Osteoblast (primary cell): ENCODE data around the gene CHKB. TPM values are rescaled to one million over a fixed set of nuclear protein-coding genes. Genes with fewer than 3 reads are reported as not detected.

Source experiments
- DNase-seq: peaks from one replicate; pipeline ENCODE4 v3.0.0; 2011; ENCODE audit warnings: low spot score, mixed read lengths; ENCODE audit not compliant: insufficient read length; ENCODE audit errors: missing footprints
- H2AFZ ChIP-seq: 2 replicates; pipeline ENCODE4 v1.6.0; 2011; ENCODE audit warnings: mild to moderate bottlenecking, low read length
- H3K27ac ChIP-seq: 2 replicates; pipeline ENCODE4 v1.5.1; 2011; ENCODE audit warnings: mild to moderate bottlenecking, low read depth, low read length, moderate library complexity
- H3K27me3 ChIP-seq: 2 replicates; pipeline ENCODE4 v1.6.0; 2012; ENCODE audit warnings: mild to moderate bottlenecking, control low read depth, inconsistent platforms, low read length, moderate library complexity; ENCODE audit not compliant: insufficient read depth
- H3K36me3 ChIP-seq: 2 replicates; pipeline ENCODE4 v1.5.1; 2011; ENCODE audit warnings: mild to moderate bottlenecking, low read length, control low read depth, moderate library complexity; ENCODE audit not compliant: insufficient read depth
- H3K4me1 ChIP-seq: 2 replicates; pipeline ENCODE4 v1.5.1; 2011; ENCODE audit warnings: mild to moderate bottlenecking, low read length, control low read depth, moderate library complexity; ENCODE audit not compliant: insufficient read depth
- H3K4me2 ChIP-seq: 2 replicates; pipeline ENCODE4 v1.6.0; 2011; ENCODE audit warnings: mild to moderate bottlenecking, low read length; ENCODE audit not compliant: insufficient read depth
- H3K4me3 ChIP-seq: fragments of 200-600 bp; sonication (generic); 3 replicates; pipeline ENCODE4 v1.5.1; 2012; ENCODE audit warnings: mild to moderate bottlenecking, low read length, inconsistent platforms; ENCODE audit not compliant: insufficient read depth
- H3K79me2 ChIP-seq: 2 replicates; pipeline ENCODE4 v1.6.0; 2012; ENCODE audit warnings: mild to moderate bottlenecking, low read length, control low read depth, inconsistent platforms; ENCODE audit not compliant: insufficient read depth
- H3K9me3 ChIP-seq: 2 replicates; pipeline ENCODE4 v1.5.1; 2011; ENCODE audit warnings: low read depth, low read length, control low read depth
- H4K20me1 ChIP-seq: 2 replicates; pipeline ENCODE4 v1.6.0; 2012; ENCODE audit warnings: mild to moderate bottlenecking, low read length, control low read depth; ENCODE audit not compliant: insufficient read depth
- CTCF ChIP-seq: IDR thresholded peaks from 2 replicates; pipeline ENCODE4 v1.5.1; 2011; ENCODE audit warnings: mild to moderate bottlenecking, low read depth, low read length, moderate library complexity; ENCODE audit errors: extremely low read depth
- total RNA-seq: library from RNA; depleted of rRNA; stranded (reverse); fragments of >200 nt; gene quantifications from 2 replicates; pipeline ENCODE4 v1.2.3, GENCODE V29; 2012

The CHKB gene
- total RNA-seq, 1 donor, result 28.6 TPM

GRCh38 chr22:50585781-50586180 lies 3.1 kb upstream of the CHKB start:
- Histone ChIP-seq H3K9me3 (no peaks in the 10 kb centered on the region), H4K20me1 (no peaks in the 10 kb centered on the region), H3K27me3 (peaks cover 2% of the 10 kb centered on the region), H3K27ac (no peak overlapping the region), H3K36me3 (no peaks in the 10 kb centered on the region), H3K4me2 (no peak overlapping the region), H3K4me1 (peaks cover 14% of the 10 kb centered on the region), H3K79me2 (peaks cover 13% of the 10 kb centered on the region), H3K4me3 (no peak overlapping the region), H2AFZ (no peak overlapping the region)
- no peak for TF ChIP-seq CTCF
- DNase-seq, result peak; percentile 23

- Histone ChIP-seq H3K4me2 (no peak overlapping the region), H3K27me3 (no peaks in the 10 kb centered on the region), H3K79me2 (peaks cover 13% of the 10 kb centered on the region), H3K9me3 (no peaks in the 10 kb centered on the region), H2AFZ (no peak overlapping the region), H3K36me3 (peaks cover 2% of the 10 kb centered on the region), H3K4me3 (no peak overlapping the region), H3K27ac (no peak overlapping the region), H4K20me1 (no peaks in the 10 kb centered on the region), H3K4me1 (peaks cover 14% of the 10 kb centered on the region)
- peak; percentile 8 for DNase-seq
- no peak for TF ChIP-seq CTCF
These were observed 2.6 kb upstream of the CHKB start for GRCh38 chr22:50585238-50585637.

- Histone ChIP-seq H4K20me1 (no peaks in the 10 kb centered on the region), H3K27ac (no peak overlapping the region), H3K4me1 (peaks cover 14% of the 10 kb centered on the region), H3K36me3 (peaks cover 7% of the 10 kb centered on the region), H2AFZ (no peak overlapping the region), H3K9me3 (no peaks in the 10 kb centered on the region), H3K79me2 (peaks cover 13% of the 10 kb centered on the region), H3K27me3 (no peaks in the 10 kb centered on the region), H3K4me3 (no peak overlapping the region), H3K4me2 (no peak overlapping the region)
- no peak for DNase-seq
- no peak for TF ChIP-seq CTCF
These were observed 1.8 kb upstream of the CHKB start for GRCh38 chr22:50584106-50585096.

- no peak for TF ChIP-seq CTCF
These were observed 729 bp upstream of the CHKB start for GRCh38 chr22:50583294-50583861.

More at GRCh38 chr22:50583294-50583861, 729 bp upstream of the CHKB start:
- Histone ChIP-seq H3K36me3 (peaks cover 7% of the 10 kb centered on the region), H3K79me2 (peaks cover 13% of the 10 kb centered on the region), H3K9me3 (no peaks in the 10 kb centered on the region), H3K4me3 (peak overlapping the region; percentile 94), H4K20me1 (no peaks in the 10 kb centered on the region), H3K27ac (peak overlapping the region; percentile 33), H3K4me1 (peaks cover 20% of the 10 kb centered on the region), H2AFZ (peak overlapping the region; percentile 91), H3K27me3 (no peaks in the 10 kb centered on the region), H3K4me2 (peak overlapping the region; percentile 98)
- no peak for DNase-seq
